ENCODE measurements around the gene CXCR5.

Gene CXCR5

DNA sequence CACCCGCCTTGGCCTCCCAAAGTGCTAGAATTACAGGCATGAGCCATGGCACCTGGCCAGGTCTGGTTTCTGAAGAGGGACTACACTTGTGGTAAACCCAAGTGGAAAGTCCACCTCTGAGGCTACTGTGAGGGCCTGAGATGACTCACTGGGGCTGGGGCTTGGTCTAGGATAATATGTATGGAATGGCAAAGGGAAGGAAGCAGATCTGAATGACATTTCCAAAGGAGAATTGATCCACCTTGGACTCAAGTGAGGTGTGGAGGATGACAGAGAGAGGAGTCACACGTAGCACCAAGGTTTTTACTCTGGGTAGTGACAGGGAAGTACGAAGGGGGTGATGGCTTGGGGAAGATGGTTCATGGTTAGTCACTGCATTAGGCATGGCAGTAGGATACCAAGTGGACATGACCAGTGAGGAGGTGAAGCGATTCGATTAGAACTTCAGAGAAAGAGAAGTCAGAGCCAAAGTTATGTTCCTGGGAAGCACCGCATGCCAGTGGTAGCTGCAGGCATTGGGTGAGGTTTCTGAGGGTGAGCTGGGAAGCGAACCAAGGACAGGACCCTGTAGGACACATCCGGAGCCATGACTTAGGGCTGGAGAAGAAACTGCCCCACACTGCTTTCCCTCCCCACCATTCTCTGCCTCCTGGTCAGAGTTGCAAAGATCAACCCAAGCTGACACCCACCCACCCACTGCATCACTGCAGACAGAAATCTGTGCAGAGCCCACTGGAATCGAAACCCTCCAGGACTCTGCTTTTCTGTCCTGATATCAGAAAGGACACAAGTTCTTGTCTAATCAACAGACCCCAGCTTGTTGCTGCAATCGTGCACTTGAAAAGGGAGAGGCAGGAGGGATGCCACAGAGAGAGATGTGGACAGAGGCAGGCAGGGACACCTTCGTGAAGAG lies 55.1 kb downstream of the CXCR5 start:
- Mint-ChIP-seq H3K4me1 (peaks cover 43% of the 10 kb centered on the region), H3K27me3 (no peaks in the 10 kb centered on the region), H3K27ac (peak overlapping the region in 1 of 2 donors; percentile 12), H3K9me3 (no peaks in the 10 kb centered on the region), H3K4me3 (peak overlapping the region; percentile 14 to 19)
- ATAC-seq (no peak), DNase-seq (no peak)

DNA sequence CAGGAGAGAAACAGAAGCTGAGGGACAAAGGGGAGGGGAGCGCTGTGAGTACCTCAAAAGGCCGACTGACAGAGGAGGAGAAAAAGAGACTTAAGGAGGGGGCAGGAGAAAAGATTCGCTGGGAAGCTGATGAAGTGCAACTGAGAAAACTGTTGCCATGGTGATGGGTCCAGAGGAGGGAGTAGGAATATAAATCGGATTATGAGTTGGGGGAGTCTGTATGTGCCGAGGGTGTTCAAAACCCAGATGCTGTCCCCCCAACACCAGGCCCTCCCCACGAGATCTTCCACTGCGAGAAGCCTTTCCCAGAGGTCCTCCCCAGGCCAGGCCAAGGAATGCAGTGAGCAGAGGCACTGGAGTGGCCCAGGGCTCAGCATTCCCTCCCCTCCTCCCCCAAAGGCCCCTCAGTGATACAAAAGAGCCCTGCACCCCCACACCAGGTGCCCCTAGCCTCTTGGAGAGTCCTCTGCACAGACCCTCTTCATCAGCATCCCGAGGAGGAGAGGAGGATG lies 55.8 kb downstream of the CXCR5 start:
- ATAC-seq (no peak), DNase-seq (no peak)
- peak overlapping the region; percentile 14 to 19 for H3K4me3 Mint-ChIP-seq
- H3K27me3 Mint-ChIP-seq, result no peaks in the 10 kb centered on the region
- no peaks in the 10 kb centered on the region for H3K9me3 Mint-ChIP-seq
- peaks cover 43% of the 10 kb centered on the region for H3K4me1 Mint-ChIP-seq
- H3K27ac Mint-ChIP-seq, result peak overlapping the region in 1 of 2 donors; percentile 27

DNA sequence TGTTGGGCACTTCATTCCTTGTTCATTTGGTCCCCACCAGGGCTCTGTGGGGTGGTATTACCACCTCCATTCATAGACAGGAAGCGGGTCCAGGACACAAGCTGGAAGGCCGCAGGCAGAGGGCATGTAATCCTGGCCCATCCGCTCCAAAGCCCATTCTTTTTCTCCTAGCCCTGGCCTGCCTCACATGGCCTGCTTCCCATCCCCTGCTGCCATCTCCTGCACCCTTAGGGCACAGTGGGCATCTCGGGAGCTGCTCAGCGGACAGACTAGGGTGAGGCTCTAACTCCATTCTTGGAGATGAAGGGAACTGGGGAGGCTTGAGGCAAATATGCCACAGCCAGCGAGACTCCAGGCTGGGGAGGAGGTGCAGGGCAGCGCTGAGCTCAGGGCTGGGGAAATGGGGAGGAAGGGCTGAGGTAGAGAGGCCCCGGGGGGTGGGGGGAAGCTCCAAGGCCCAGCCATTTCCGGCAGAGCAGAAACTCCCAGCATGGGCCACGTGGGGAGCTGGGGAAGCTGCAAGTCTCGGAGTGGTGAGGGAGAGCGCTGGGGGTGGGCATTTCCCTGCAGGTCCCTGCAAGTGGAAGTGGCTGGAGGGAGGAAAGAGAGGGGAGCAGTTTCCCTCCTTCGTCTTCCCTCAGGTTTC lies 56.4 kb downstream of the CXCR5 start:
- ATAC-seq (peak; percentile 97), DNase-seq (peak in 1 of 2 donors; percentile 71)
- H3K4me1 Mint-ChIP-seq, result peaks cover 43% of the 10 kb centered on the region
- H3K27ac Mint-ChIP-seq, result peak overlapping the region; percentile 79 to 84
- no peaks in the 10 kb centered on the region for H3K9me3 Mint-ChIP-seq
- H3K27me3 Mint-ChIP-seq, result no peaks in the 10 kb centered on the region
- H3K4me3 Mint-ChIP-seq, result peak overlapping the region; percentile 66 to 76

DNA sequence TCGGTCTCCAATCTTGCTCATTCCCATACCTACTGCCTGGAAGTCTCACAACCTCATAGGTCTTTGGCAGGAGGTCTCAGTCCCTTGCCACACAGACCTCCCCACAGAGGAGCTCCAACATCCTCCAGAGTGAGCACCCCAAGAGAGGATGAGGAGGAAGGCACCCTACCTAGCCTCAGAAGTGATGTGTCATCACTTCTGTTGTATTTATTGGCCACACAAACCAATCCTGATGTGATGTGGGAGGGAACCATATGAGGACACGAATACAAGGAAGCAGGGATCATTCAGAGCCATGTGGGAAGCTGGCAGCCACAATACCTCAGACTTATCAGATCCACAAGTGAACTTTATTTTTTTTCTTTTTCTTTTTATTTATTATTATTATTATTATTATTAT lies 63.4 kb downstream of the CXCR5 start:
- H3K9me3 Mint-ChIP-seq, result no peaks in the 10 kb centered on the region
- no peaks in the 10 kb centered on the region for H3K27me3 Mint-ChIP-seq

More for the DNA sequence above, 63.4 kb downstream of the CXCR5 start:
- Mint-ChIP-seq H3K4me1 (peaks cover 7% of the 10 kb centered on the region), H3K27ac (no peak overlapping the region), H3K4me3 (no peak overlapping the region)
- no peak for ATAC-seq
- no peak for DNase-seq

All from stimulated activated naive CD8-positive, alpha-beta T cell treated with anti-CD3 and anti-CD28 coated beads, Interleukin-15, amount 100 ng/mL, for 72 hours (primary cell).